Measurements from ENCODE around the gene ZNF778.

- no peak for TF ChIP-seq POLR2A (IDR thresholded peaks at IDR 0.05)
- TF ChIP-seq CTCF (IDR thresholded peaks at IDR 0.05) = no peak
These were observed 65.9 kb downstream of the ZNF778 start for GRCh38 chr16:89283449-89283848.
